ENCODE results near the gene MGARP.

The MGARP gene

DNA sequence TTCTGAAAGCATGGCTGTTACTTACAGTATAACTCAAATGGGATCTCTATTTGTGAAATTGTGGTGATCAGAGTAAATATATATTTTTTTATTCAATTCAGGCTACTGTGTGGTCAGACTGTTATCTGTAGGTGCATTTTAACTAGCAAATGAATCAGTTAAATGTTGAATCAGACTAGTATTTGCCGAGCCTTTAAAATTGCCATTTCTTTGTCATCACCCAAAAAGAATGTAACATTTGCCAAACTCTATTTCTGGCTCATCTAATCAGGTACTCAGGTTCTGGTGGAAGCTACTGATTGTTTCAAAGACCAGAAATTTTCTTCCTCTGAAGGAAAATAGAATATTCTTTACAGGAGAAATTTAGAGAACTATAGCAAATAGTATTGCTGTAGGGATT, 19.5 kb upstream of the MGARP start:
- H4K20me1 ChIP-seq (ENCODE audit: insufficient read depth, low read length, poor library complexity, severe bottlenecking), result peaks cover 28% of the 10 kb centered on the region
- H3F3A ChIP-seq (ENCODE audit: low read depth), result peaks cover 6% of the 10 kb centered on the region; the same call in 1 of the 2 replicates
- no peak overlapping the region for H2AFZ ChIP-seq (ENCODE audit: low read length)
- H3K36me3 ChIP-seq (ENCODE audit: insufficient read depth, low read length), result peaks cover under 1% of the 10 kb centered on the region
- peaks cover 52% of the 10 kb centered on the region for H3K4me1 ChIP-seq (ENCODE audit: insufficient read depth, low read length, poor library complexity, severe bottlenecking)
- peak overlapping the region; percentile 95 for H3K4me3 ChIP-seq (ENCODE audit: low read length, poor library complexity, severe bottlenecking)
- peaks cover 59% of the 10 kb centered on the region for H3K79me2 ChIP-seq (ENCODE audit: insufficient read depth, low read length)
- peak overlapping the region; percentile 92 for H3K9ac ChIP-seq (ENCODE audit: low read depth, low read length, poor library complexity, severe bottlenecking)
- peaks cover 4% of the 10 kb centered on the region for H3K27me3 ChIP-seq (ENCODE audit: insufficient read depth, low read length, poor library complexity, severe bottlenecking)
- no peaks in the 10 kb centered on the region for H3K9me2 ChIP-seq (replicated peaks; ENCODE audit: low read depth, low read length)
- peak overlapping the region; percentile 78 for H3K4me2 ChIP-seq (ENCODE audit: low read depth, low read length, poor library complexity, severe bottlenecking)
- no peak for TF ChIP-seq EZH2phosphoT487 (IDR thresholded peaks at IDR 0.05; ENCODE audit: borderline replicate concordance)
- TF ChIP-seq, protein P1, sequence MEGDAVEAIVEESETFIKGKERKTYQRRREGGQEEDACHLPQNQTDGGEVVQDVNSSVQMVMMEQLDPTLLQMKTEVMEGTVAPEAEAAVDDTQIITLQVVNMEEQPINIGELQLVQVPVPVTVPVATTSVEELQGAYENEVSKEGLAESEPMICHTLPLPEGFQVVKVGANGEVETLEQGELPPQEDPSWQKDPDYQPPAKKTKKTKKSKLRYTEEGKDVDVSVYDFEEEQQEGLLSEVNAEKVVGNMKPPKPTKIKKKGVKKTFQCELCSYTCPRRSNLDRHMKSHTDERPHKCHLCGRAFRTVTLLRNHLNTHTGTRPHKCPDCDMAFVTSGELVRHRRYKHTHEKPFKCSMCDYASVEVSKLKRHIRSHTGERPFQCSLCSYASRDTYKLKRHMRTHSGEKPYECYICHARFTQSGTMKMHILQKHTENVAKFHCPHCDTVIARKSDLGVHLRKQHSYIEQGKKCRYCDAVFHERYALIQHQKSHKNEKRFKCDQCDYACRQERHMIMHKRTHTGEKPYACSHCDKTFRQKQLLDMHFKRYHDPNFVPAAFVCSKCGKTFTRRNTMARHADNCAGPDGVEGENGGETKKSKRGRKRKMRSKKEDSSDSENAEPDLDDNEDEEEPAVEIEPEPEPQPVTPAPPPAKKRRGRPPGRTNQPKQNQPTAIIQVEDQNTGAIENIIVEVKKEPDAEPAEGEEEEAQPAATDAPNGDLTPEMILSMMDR (conservative IDR thresholded peaks at IDR 0.05; ENCODE audit: low read length), result no peak
- no peaks in the 10 kb centered on the region for H3K9me3 ChIP-seq (ENCODE audit: insufficient read depth, low read depth, low read length)

DNA sequence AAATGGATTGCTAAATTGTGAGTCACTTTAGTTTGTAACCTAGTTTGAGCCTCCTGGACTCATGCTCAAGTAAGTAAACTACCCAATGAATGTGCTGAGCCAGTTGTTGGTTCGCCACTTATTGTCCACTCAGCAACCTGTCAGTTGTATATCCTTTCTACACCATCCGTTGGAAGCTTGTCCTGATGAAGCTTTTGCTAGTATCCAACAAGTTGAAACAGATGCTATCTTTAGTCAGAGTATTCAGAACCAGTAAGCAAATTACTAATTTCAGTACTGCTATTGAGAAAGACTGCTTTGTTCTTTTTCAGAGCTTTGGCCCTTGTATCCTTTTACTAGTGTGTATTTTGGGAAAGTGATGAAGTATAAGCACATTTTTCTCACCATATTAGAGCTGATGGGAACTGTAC, 17.0 kb upstream of the MGARP start:
- Histone ChIP-seq H3K27me3 (ENCODE audit: insufficient read depth, low read length, poor library complexity, severe bottlenecking) (peaks cover 4% of the 10 kb centered on the region), H3K4me1 (ENCODE audit: insufficient read depth, low read length, poor library complexity, severe bottlenecking) (peaks cover 53% of the 10 kb centered on the region), H4K20me1 (ENCODE audit: insufficient read depth, low read length, poor library complexity, severe bottlenecking) (peaks cover 4% of the 10 kb centered on the region), H3K36me3 (ENCODE audit: insufficient read depth, low read length) (peaks cover 7% of the 10 kb centered on the region), H3K9ac (ENCODE audit: low read depth, low read length, poor library complexity, severe bottlenecking) (peak overlapping the region; percentile 95), H3F3A (ENCODE audit: low read depth) (peaks cover 6% of the 10 kb centered on the region; the same call in 1 of the 2 replicates), H3K9me2 (replicated peaks; ENCODE audit: low read depth, low read length) (no peaks in the 10 kb centered on the region), H3K4me3 (ENCODE audit: low read length, poor library complexity, severe bottlenecking) (no peak overlapping the region), H3K4me2 (ENCODE audit: low read depth, low read length, poor library complexity, severe bottlenecking) (peak overlapping the region; percentile 82), H3K9me3 (ENCODE audit: insufficient read depth, low read depth, low read length) (no peaks in the 10 kb centered on the region), H2AFZ (ENCODE audit: low read length) (peak overlapping the region; percentile 52), H3K79me2 (ENCODE audit: insufficient read depth, low read length) (peaks cover 54% of the 10 kb centered on the region)
- no peak for TF ChIP-seq EZH2phosphoT487 (IDR thresholded peaks at IDR 0.05; ENCODE audit: borderline replicate concordance)
- TF ChIP-seq, protein P1 (conservative IDR thresholded peaks at IDR 0.05; ENCODE audit: low read length), result no peak

DNA sequence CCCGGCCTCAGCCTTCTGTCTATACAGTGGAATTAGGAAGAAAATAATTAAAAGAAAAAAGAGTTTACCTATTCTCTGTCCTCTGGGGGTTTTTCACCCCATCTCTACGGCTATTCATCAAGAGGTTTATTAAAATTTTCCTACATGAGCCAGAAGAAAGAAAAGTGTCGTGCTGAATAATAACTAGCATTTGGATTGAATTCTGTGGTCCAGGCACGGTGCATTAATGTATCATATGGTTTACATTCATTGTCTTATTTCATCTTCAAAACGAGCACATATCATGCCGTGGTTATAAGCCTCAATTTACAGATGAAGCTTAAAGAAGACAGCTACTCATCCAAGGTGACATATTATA, 15.9 kb upstream of the MGARP start:
- H3K4me3 ChIP-seq (ENCODE audit: low read length, poor library complexity, severe bottlenecking), result peak overlapping the region; percentile 97
- H3K4me1 ChIP-seq (ENCODE audit: insufficient read depth, low read length, poor library complexity, severe bottlenecking), result peaks cover 53% of the 10 kb centered on the region

More for the DNA sequence above, 15.9 kb upstream of the MGARP start:
- H3K36me3 ChIP-seq (ENCODE audit: insufficient read depth, low read length), result peaks cover 8% of the 10 kb centered on the region
- H2AFZ ChIP-seq (ENCODE audit: low read length), result peak overlapping the region; percentile 83
- no peak for TF ChIP-seq EZH2phosphoT487 (IDR thresholded peaks at IDR 0.05; ENCODE audit: borderline replicate concordance)
- TF ChIP-seq, protein P1 (conservative IDR thresholded peaks at IDR 0.05; ENCODE audit: low read length), result no peak
- peak overlapping the region; percentile 82 for H3K4me2 ChIP-seq (ENCODE audit: low read depth, low read length, poor library complexity, severe bottlenecking)
- H3F3A ChIP-seq (ENCODE audit: low read depth), result no peaks in the 10 kb centered on the region; the same call in 1 of the 2 replicates
- peak overlapping the region; percentile 95 for H3K9ac ChIP-seq (ENCODE audit: low read depth, low read length, poor library complexity, severe bottlenecking)
- no peaks in the 10 kb centered on the region for H3K9me3 ChIP-seq (ENCODE audit: insufficient read depth, low read depth, low read length)
- no peaks in the 10 kb centered on the region for H4K20me1 ChIP-seq (ENCODE audit: insufficient read depth, low read length, poor library complexity, severe bottlenecking)
- H3K27me3 ChIP-seq (ENCODE audit: insufficient read depth, low read length, poor library complexity, severe bottlenecking), result no peaks in the 10 kb centered on the region
- peaks cover 51% of the 10 kb centered on the region for H3K79me2 ChIP-seq (ENCODE audit: insufficient read depth, low read length)
- H3K9me2 ChIP-seq (replicated peaks; ENCODE audit: low read depth, low read length), result no peaks in the 10 kb centered on the region

Measured in Loucy (cell line).